Measurements from ENCODE around the gene TSPAN3. TPM values are rescaled to one million over a fixed set of nuclear protein-coding genes. Genes with fewer than 3 reads are reported as not detected.

TSPAN3 gene
- total RNA-seq, 1 experiment from 2014 or later = 271 TPM

GRCh38 chr15:77064063-77064462, 6.8 kb downstream of the TSPAN3 start:
- no peak for DNase-seq (ENCODE audit: low read depth)
- in situ Hi-C loops (cut with HindIII; ENCODE audit: low pct_unique_long_range_greater_than_20kb, low sequenced_read_pairs) = loop anchor here (25.0 kb wide), 1 partner anchor 473 kb away; no protein-coding TSS in a partner anchor

GRCh38 chr15:77063249-77063648, 7.7 kb downstream of the TSPAN3 start:
- in situ Hi-C loops (cut with HindIII; ENCODE audit: low pct_unique_long_range_greater_than_20kb, low sequenced_read_pairs) = loop anchor here (25.0 kb wide), 1 partner anchor 474 kb away; no protein-coding TSS in a partner anchor

GRCh38 chr15:77060546-77060945, 10.4 kb downstream of the TSPAN3 start:
- in situ Hi-C loops (cut with HindIII; ENCODE audit: low pct_unique_long_range_greater_than_20kb, low sequenced_read_pairs) = loop anchor here (25.0 kb wide), 1 partner anchor 477 kb away; no protein-coding TSS in a partner anchor
- no peak for DNase-seq (ENCODE audit: low read depth)

More at GRCh38 chr15:77063249-77063648, 7.7 kb downstream of the TSPAN3 start:
- no peak for DNase-seq (ENCODE audit: low read depth)

- in situ Hi-C loops (cut with HindIII; ENCODE audit: low pct_unique_long_range_greater_than_20kb, low sequenced_read_pairs) = loop anchor here (25.0 kb wide), 1 partner anchor 477 kb away; no protein-coding TSS in a partner anchor
- DNase-seq (ENCODE audit: low read depth) = no peak
These were observed 11.0 kb downstream of the TSPAN3 start for GRCh38 chr15:77059786-77060361.

- in situ Hi-C loops (cut with HindIII; ENCODE audit: low pct_unique_long_range_greater_than_20kb, low sequenced_read_pairs) = loop anchor here (25.0 kb wide), 1 partner anchor 479 kb away; no protein-coding TSS in a partner anchor
- DNase-seq (ENCODE audit: low read depth) = no peak
These were observed 12.4 kb downstream of the TSPAN3 start for GRCh38 chr15:77058468-77058867.

GRCh38 chr15:77057685-77058084, 13.2 kb downstream of the TSPAN3 start:
- DNase-seq (ENCODE audit: low read depth) = no peak
- in situ Hi-C loops (cut with HindIII; ENCODE audit: low pct_unique_long_range_greater_than_20kb, low sequenced_read_pairs) = loop anchor here (25.0 kb wide), 1 partner anchor 480 kb away; no protein-coding TSS in a partner anchor

GRCh38 chr15:77057072-77057471, 13.8 kb downstream of the TSPAN3 start:
- in situ Hi-C loops (cut with HindIII; ENCODE audit: low pct_unique_long_range_greater_than_20kb, low sequenced_read_pairs) = loop anchor here (25.0 kb wide), 1 partner anchor 480 kb away; no protein-coding TSS in a partner anchor
- no peak for DNase-seq (ENCODE audit: low read depth)

GRCh38 chr15:77053709-77054108, 17.2 kb downstream of the TSPAN3 start:
- DNase-seq (ENCODE audit: low read depth) = no peak
- in situ Hi-C loops (cut with HindIII; ENCODE audit: low pct_unique_long_range_greater_than_20kb, low sequenced_read_pairs) = loop anchor here (25.0 kb wide), 1 partner anchor 484 kb away; no protein-coding TSS in a partner anchor

- no peak for DNase-seq (ENCODE audit: low read depth)
- in situ Hi-C loops (cut with HindIII; ENCODE audit: low pct_unique_long_range_greater_than_20kb, low sequenced_read_pairs) = loop anchor here (25.0 kb wide), 1 partner anchor 485 kb away; no protein-coding TSS in a partner anchor
These were observed 18.4 kb downstream of the TSPAN3 start for GRCh38 chr15:77052556-77052955.

GRCh38 chr15:77048135-77048876, 22.6 kb downstream of the TSPAN3 start:
- no peak for DNase-seq (ENCODE audit: low read depth)
- in situ Hi-C loops (cut with HindIII; ENCODE audit: low pct_unique_long_range_greater_than_20kb, low sequenced_read_pairs) = no loop called here

GRCh38 chr15:77046704-77047412, 24.1 kb downstream of the TSPAN3 start:
- in situ Hi-C loops (cut with HindIII; ENCODE audit: low pct_unique_long_range_greater_than_20kb, low sequenced_read_pairs) = no loop called here

GRCh38 chr15:77045985-77046384, 24.9 kb downstream of the TSPAN3 start:
- in situ Hi-C loops (cut with HindIII; ENCODE audit: low pct_unique_long_range_greater_than_20kb, low sequenced_read_pairs) = no loop called here
- DNase-seq (ENCODE audit: low read depth) = no peak

More at GRCh38 chr15:77046704-77047412, 24.1 kb downstream of the TSPAN3 start:
- no peak for DNase-seq (ENCODE audit: low read depth)

GRCh38 chr15:77044228-77045042, 26.5 kb downstream of the TSPAN3 start:
- DNase-seq (ENCODE audit: low read depth) = no peak
- in situ Hi-C loops (cut with HindIII; ENCODE audit: low pct_unique_long_range_greater_than_20kb, low sequenced_read_pairs) = no loop called here

GRCh38 chr15:77042955-77043920, 27.7 kb downstream of the TSPAN3 start:
- no peak for DNase-seq (ENCODE audit: low read depth)
- in situ Hi-C loops (cut with HindIII; ENCODE audit: low pct_unique_long_range_greater_than_20kb, low sequenced_read_pairs) = no loop called here

GRCh38 chr15:77042245-77042919, 28.5 kb downstream of the TSPAN3 start:
- in situ Hi-C loops (cut with HindIII; ENCODE audit: low pct_unique_long_range_greater_than_20kb, low sequenced_read_pairs) = no loop called here
- no peak for DNase-seq (ENCODE audit: low read depth)

- DNase-seq (ENCODE audit: low read depth) = no peak
- in situ Hi-C loops (cut with HindIII; ENCODE audit: low pct_unique_long_range_greater_than_20kb, low sequenced_read_pairs) = no loop called here
These were observed 30.2 kb downstream of the TSPAN3 start for GRCh38 chr15:77040673-77041072.
